Lower leg skin (tissue), 4 donors: ENCODE data around the gene FBXO31. TPM values are rescaled to one million over a fixed set of nuclear protein-coding genes. Genes with fewer than 3 reads are reported as not detected.

ENCODE experiments used
- DNase-seq, 2 donors: peaks; one replicate each; pipeline ENCODE4 v3.0.0-alpha.2; 2019; ENCODE audit warnings: low spot score in 2 of 2
- H3K4me3 ChIP-seq: fragments of 200-600 bp; sonication (generic); 2 replicates; pipeline ENCODE4 v1.5.1; 2017; ENCODE audit warnings: mild to moderate bottlenecking, low read depth; ENCODE audit not compliant: poor library complexity, severe bottlenecking
- CTCF ChIP-seq, 3 donors: fragments of 450-650 bp; IDR thresholded peaks; one replicate each; pipeline ENCODE4 v1.5.1; 2016; ENCODE audit warnings: antibody characterized with exemption in 3 of 3, mild to moderate bottlenecking in 3 of 3, moderate library complexity in 2 of 3
- POLR2A ChIP-seq, 2 donors: fragments of 450-650 bp; IDR thresholded peaks; one replicate each; pipeline ENCODE4 v1.6.1; 2016 to 2017; ENCODE audit warnings: antibody characterized with exemption in 2 of 2, mild to moderate bottlenecking in 1 of 2, moderate library complexity in 1 of 2
- WGBS, 2 donors: methylation state at CpG; one replicate each; pipeline ENCODE4 v1.1.5; 2018; 5-methylcytosine and 5-hydroxymethylcytosine counted together
- intact Hi-C: fragments of 100-400 bp; cut with DNase I; formaldehyde crosslinking; loops from one replicate; pipeline ENCODE4 v1.15.0; 2023; ENCODE audit warnings: low total_unique reads
- total RNA-seq, 4 donors: library from RNA; depleted of rRNA; stranded (reverse); fragments of >200 nt; gene quantifications; one replicate each; pipeline ENCODE4 v1.1.0, GENCODE V29; 2016

The FBXO31 gene
- total RNA-seq, 4 donors from 2014 or later: 64.3 to 127 (median 84.1) TPM

GRCh38 chr16:87316923-87317749 is 66.4 kb downstream of the FBXO31 start, which contains the start of gene C16orf95:
TSS of gene C16orf95 (minus strand) at chr16:87317392. CDS start at chr16:87317242, 150 bp downstream.
- intact Hi-C loops: no loop called here
- 0 to 2% methylated on average over 14 to 42 of the region's 64 CpGs for whole genome bisulfite sequencing, 2 donors
- TF ChIP-seq CTCF (IDR thresholded peaks at IDR 0.05) (no peak), POLR2A (IDR thresholded peaks at IDR 0.05) (peak in 1 of 2 donors; percentile 79)
- peak within 1 kb of the TSS; percentile 92 for H3K4me3 ChIP-seq
- peak; percentile 96 to 100 for DNase-seq

- peak overlapping the region; percentile 92 for H3K4me3 ChIP-seq
- TF ChIP-seq POLR2A (IDR thresholded peaks at IDR 0.05) (no peak), CTCF (IDR thresholded peaks at IDR 0.05) (no peak)
- intact Hi-C loops: no loop called here
- DNase-seq: peak in 1 of 2 donors; percentile 82
- 92 to 97% methylated on average over 4 of the region's 4 CpGs for WGBS, 2 donors
These were observed 67.1 kb downstream of the FBXO31 start for GRCh38 chr16:87316450-87316922.

- intact Hi-C loops: no loop called here
- peak in 1 of 2 donors; percentile 82 for DNase-seq
- TF ChIP-seq POLR2A (IDR thresholded peaks at IDR 0.05) (no peak), CTCF (IDR thresholded peaks at IDR 0.05) (no peak)
- 88 to 91% methylated on average over 9 to 10 of the region's 10 CpGs for WGBS, 2 donors
- no peak overlapping the region for H3K4me3 ChIP-seq
These were observed 68.6 kb downstream of the FBXO31 start for GRCh38 chr16:87314990-87315420.

- no peak for TF ChIP-seq POLR2A (IDR thresholded peaks at IDR 0.05)
- TF ChIP-seq CTCF (IDR thresholded peaks at IDR 0.05): no peak
- intact Hi-C loops: no loop called here
- 87 to 93% methylated on average over 7 of the region's 7 CpGs for WGBS, 2 donors
These were observed 71.6 kb downstream of the FBXO31 start for GRCh38 chr16:87312008-87312407.

GRCh38 chr16:87311387-87311786 is 72.2 kb downstream of the FBXO31 start:
- no peak for DNase-seq
- WGBS, 2 donors: 82 to 98% methylated on average over 5 of the region's 5 CpGs
- no peak for TF ChIP-seq CTCF (IDR thresholded peaks at IDR 0.05)
- no peak for TF ChIP-seq POLR2A (IDR thresholded peaks at IDR 0.05)
- intact Hi-C loops: no loop called here
- no peak overlapping the region for H3K4me3 ChIP-seq

More at GRCh38 chr16:87312008-87312407, 71.6 kb downstream of the FBXO31 start:
- no peak overlapping the region for H3K4me3 ChIP-seq
- DNase-seq: no peak
